NCI-H2107 (cell line): ENCODE results near the gene PRRC2C.

Experiments used
- DNase-seq: peaks from one replicate; lab custom pipeline; 2025; lab: John Stamatoyannopoulos, UW

The PRRC2C gene

DNA sequence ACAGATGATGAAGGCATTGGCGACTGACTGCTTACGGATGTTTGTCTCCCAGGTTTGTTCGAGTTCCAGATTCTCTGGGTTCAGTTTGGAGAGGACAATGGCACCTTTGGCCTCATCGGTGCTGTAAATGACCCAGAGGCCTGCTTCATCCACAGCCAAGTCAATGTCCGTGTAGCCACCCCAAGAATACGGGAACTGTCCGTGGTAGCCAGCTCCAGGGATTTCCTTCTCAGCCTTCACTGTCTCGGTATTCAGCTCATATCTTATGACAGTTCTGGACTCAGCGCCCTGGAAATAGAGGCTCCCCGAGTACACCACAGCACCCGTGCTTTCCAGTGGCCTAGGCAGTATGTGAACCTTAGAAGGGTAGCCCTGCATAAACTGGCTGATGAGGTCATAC lies 150.8 kb downstream of the PRRC2C start:
- no peak for DNase-seq

DNA sequence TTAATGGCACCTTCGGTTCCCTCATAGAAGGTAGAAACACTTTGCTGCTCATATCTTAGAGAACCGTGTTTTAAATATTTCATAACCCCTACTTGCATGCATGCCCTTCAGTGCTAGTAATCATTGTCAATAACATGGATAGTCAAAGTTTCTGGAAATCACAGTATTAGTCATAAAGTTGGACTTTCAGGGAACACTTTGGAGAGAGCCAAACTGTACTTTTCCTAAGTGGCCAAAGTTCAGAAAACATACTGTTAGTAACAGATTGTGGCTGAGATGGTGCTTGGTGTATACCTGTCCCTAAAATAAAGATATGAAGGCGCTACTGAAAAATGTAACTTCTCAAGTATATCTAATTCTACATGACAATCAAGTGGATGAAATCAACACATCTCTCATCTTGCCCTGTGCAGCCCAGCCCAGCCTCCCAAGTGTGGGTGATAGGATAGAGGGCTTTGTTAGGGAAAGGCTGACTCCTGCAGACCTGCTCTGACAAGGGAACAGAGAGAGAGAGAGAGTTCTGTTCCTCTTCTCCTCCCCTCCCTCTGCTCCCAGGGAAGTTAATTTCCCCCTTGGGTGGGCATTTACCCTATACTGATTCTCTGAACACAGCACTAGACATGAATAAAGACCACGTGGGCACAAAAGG lies 152.7 kb downstream of the PRRC2C start:
- DNase-seq = no peak

DNA sequence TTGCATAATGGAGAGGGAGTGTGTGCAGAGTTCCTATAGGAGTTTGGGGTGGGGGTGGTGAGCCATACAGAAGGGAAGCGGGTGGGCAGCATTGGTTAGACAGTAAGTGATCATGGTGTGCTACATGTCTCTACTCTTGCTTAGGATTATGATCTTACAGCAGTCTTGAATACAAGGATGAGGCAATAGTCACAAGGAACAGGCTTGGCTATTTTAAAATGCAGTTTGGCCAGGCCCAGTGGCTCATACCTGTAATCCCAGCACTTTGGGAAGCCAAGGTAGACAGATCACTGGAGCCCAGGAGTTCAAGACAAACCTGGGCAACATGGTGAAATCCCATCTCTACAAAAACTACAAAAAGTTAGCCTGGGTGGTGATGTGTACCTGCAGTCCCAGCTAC lies 154.9 kb downstream of the PRRC2C start:
- DNase-seq = no peak

DNA sequence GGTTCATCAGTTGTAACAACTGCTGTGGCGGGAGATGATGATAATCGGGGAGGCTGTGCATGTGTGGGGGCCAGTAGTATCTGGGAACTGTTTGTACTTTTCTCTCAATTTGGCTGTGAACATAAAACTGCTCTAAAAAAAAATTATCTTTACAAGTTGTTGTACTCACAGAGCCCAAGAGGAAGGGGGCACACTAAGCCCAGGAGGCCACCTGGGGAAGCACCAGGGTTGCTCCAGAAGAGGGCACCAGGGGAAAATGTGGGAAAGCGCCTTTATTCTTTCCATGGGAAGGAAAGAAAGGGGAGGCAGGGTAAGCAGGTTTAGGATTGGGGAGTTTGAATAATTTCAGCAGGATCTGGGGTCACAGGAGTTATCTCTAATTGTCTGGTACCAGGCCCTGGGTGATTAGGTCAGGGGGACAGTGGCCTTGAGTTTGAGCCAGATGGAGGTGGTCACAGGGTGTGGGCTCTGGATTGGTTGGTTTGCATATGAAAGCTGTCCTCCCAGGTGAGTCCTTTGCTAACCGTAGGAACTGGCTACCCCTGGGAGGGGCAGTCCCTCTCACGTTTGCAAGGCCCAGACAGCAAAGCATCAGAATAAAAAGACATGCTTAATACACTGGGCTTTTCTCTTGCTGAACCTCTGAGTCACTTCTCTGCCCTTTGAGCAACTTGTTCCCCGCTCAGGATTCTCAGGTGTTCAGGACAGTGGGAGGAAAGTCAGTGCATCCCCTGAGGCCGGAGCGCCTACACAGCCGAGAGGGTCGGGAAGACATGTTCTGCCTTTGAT lies 155.9 kb downstream of the PRRC2C start:
- DNase-seq = no peak

DNA sequence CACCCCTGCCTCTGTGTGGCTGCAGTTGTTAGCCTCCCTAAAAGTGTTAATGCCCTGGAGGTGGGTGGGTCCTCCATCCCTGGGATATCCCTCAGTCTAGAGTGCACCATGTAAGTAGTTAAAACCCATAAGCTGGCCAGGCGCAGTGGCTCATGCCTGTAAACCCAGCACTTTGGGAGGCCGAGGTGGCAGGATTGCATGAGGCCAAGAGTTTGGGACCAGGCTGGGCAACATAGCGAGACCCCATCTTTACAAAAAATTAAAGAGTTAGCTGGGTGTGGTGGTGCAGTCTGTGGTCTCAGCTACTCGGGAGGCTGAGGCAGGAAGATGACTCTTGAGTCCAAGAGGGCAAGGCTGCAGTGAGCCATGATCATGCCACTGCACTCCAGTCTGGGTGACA lies 156.9 kb downstream of the PRRC2C start:
- DNase-seq = no peak
